NCI-H146 (cell line): ENCODE data around the gene SCD.

ENCODE experiments used
- DNase-seq: peaks from one replicate; lab custom pipeline; 2025; lab: John Stamatoyannopoulos, UW

The SCD gene

DNA sequence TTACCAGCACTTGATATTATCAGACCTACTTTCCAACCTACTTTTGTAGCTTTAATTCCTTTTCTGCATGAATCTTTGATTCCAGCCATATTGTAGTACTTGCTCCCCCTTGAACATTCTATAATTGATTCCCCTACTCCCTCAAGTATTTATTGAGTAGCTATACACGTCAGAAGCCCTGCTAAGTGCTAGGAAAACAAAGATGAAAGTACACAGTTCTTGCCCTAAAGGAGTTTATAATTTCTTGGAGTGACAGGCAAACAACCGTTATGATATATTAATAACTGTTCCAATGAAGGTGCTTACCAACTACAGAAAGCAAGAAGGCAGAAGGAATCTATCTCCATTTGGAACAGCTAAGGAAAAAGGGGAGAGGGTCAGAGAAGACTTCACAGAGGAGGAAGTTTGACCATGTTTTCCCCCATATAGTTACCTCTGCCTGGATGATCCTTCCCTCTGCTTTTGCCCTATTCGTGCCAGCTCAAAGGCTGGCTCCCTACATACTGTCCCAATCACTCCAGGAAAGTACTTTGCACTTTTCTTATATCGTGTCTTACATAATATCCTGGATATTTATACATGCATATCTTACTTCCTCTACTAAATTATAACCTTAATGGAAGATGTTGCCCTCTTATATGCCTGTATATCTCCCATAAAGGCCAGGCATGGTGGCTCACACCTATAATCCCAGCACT lies 54.7 kb downstream of the SCD start:
- DNase-seq, result no peak

DNA sequence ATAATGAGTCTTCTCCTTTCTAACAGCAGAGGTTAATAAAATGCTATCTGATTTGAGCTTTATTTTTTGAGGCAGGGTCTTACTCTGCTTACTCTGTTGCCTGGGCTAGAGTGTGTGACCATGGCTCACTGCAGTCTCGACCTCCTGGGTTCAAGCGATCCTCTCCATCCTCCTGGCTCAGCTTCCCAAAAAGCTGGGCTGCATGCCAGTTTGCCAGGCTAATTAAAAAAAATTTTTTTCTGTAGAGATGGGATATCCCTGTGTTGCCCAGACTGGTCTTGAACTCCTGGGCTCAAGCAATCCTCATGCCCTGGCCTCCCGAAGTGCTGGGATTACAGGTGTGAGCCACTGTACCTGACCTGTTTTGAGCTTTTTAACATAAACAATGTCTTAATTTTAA lies 56.7 kb downstream of the SCD start:
- DNase-seq, result no peak

DNA sequence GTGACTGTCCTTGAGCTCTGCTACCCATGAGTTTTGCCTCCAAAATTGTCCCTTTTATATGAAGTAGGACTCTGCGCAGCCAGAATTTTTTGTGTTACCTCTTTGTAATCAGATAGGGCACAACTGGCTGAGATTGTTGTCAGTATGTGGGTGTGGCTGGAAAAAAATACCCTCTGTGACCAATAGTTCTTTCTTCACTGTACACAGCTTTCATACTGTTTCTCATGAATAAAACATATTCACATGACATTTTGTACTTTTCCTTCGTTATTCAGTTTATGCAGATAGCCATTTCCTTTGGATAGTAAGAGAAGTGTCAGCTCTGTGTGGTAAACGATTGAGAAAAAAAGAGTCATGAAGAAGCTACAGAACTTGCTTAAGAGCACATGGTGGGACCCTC lies 66.1 kb downstream of the SCD start:
- DNase-seq, result no peak
